GM12801 (cell line): Measurements from ENCODE around the gene IZUMO4.

Experiments
- CTCF ChIP-seq: IDR thresholded peaks from one replicate; pipeline ENCODE4 v1.5.1; 2011; ENCODE audit warnings: control low read depth; ENCODE audit not compliant: insufficient read length; ENCODE audit errors: extremely low read depth

The IZUMO4 gene

GRCh38 chr19:2089727-2090053, 7.0 kb upstream of the IZUMO4 start:
- TF ChIP-seq CTCF = no peak

DNA sequence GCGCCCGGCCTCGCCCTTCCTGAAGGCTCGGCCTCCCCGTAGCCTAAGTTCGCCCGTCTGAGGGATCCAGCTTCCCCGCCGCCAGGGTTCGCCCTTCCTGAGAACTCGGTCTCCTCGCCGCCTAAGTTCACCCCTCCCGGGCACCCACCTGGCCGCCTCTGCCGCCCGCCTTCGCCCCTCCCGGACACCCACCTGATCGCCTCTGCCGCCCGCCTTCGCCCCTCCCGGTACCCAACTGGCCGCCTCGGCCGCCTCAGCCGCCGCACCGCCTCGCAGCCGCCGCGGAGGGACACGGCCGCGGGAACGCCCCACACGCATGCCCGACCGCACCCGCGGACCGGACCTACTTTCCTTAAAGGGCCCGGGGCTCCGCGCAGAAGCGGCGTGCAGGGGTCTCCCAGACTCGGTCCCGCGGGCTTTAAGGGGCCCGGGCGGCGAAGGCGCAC, 658 bp upstream of the IZUMO4 start, which contains the start of gene MOB3A:
Gene MOB3A, minus strand, starts transcription at position 293 of the 446 bp plus-strand sequence. CDS start 17,766 bp downstream, outside the sequence.
- no peak for TF ChIP-seq CTCF

DNA sequence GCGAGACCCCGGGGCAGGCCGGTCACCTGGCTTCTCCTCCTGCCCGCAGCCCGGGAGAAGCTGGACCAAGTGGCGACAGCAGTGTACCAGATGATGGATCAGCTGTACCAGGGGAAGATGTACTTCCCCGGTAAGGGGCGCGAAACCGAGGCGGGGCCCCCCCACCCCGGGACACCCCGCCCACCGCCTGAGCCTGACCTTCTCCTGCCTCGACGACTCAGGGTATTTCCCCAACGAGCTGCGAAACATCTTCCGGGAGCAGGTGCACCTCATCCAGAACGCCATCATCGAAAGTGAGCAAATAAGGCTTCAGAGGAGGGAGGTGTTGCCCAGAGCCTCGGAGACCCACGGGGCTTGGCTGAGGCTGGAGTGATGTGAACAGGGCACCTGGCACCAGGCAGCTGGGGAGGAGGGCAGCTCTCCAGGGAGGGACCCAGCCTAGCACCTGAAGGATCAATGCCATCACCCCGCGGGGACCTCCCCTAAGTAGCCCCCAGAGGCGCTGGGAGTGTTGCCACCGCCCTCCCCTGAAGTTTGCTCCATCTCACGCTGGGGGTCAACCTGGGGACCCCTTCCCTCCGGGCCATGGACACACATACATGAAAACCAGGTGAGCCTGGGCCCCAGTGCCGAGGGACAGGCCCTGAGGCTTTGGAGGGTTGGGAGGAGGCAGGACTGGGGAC, 629 bp downstream of the IZUMO4 start:
- no peak for TF ChIP-seq CTCF

GRCh38 chr19:2097886-2098327, 1.2 kb downstream of the IZUMO4 start:
- TF ChIP-seq CTCF = no peak

DNA sequence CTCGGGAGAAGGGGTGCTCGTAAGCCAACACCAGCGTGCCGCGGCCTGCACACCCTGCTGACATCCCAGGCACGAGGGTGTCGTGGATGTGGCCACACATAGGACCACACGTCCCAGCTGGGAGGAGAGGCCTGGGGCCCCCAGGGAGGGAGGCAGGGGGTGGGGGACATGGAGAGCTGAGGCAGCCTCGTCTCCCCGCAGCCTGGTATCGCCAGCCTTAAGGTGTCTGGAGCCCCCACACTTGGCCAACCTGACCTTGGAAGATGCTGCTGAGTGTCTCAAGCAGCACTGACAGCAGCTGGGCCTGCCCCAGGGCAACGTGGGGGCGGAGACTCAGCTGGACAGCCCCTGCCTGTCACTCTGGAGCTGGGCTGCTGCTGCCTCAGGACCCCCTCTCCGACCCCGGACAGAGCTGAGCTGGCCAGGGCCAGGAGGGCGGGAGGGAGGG, 2.4 kb downstream of the IZUMO4 start:
- no peak for TF ChIP-seq CTCF

GRCh38 chr19:2099937-2100718, 3.4 kb downstream of the IZUMO4 start:
- no peak for TF ChIP-seq CTCF

GRCh38 chr19:2100719-2101061, 4.0 kb downstream of the IZUMO4 start:
- TF ChIP-seq CTCF = no peak
